GM12892 (cell line): ENCODE results near the gene PCCB.

ENCODE experiments used
- POLR2A ChIP-seq: IDR thresholded peaks from 2 replicates; pipeline ENCODE4 v1.6.1; 2011; ENCODE audit warnings: low read depth, low read length, control low read depth
- POLR2AphosphoS5 ChIP-seq: IDR thresholded peaks from 2 replicates; pipeline ENCODE4 v1.6.1; 2011; ENCODE audit warnings: low read depth, low read length, control low read depth
- TAF1 ChIP-seq: IDR thresholded peaks from 2 replicates; pipeline ENCODE4 v1.6.1; 2011; ENCODE audit warnings: low read depth, mild to moderate bottlenecking, control low read depth, low read length, borderline replicate concordance

GRCh38 chr3:136351905-136352304 lies 101.8 kb downstream of the PCCB start:
- TF ChIP-seq POLR2AphosphoS5 (no peak), TAF1 (no peak), POLR2A (no peak)
